ENCODE measurements around the gene ANKAR.
"Not testable (repeated sequence)": the region's sequence is repeated elsewhere in the genome, so short reads cannot be mapped to it uniquely, and the experiment has no call there.

ANKAR gene, protein sequence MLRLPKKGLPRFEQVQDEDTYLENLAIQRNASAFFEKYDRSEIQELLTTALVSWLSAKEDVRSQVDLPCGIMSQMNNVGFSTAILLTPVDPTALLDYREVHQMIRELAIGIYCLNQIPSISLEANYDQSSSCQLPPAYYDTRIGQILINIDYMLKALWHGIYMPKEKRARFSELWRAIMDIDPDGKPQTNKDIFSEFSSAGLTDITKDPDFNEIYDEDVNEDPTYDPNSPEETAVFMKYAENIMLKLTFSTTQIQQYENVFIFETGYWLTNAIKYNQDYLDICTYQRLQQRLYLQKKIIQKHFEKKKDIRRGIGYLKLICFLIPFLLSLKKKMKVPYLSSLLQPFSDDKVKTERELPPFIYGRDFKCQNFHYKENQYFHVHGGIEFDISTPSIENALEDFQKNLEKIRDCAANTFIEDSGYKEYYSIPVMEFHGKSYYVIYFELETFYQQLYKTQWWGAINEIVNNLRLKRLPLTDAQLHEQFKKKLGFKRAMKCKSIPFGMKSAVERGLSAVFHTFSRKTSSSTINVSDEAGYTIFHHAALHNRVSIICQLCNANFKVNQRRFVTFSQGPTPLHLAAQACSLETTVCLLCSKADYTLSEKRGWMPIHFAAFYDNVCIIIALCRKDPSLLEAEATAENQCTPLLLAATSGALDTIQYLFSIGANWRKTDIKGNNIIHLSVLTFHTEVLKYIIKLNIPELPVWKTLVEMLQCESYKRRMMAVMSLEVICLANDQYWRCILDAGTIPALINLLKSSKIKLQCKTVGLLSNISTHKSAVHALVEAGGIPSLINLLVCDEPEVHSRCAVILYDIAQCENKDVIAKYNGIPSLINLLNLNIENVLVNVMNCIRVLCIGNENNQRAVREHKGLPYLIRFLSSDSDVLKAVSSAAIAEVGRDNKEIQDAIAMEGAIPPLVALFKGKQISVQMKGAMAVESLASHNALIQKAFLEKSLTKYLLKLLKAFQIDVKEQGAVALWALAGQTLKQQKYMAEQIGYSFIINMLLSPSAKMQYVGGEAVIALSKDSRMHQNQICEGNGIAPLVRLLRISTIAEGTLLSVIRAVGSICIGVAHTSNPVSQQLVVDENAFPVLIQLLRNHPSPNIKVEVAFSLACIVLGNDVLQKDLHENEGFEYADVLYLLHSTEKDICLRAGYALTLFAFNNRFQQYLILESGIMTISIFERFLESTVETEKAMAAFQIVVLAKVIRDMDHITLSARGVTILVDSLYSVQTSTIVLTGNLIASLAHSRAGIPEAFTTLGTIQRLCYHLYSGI (N-terminal part only)

DNA sequence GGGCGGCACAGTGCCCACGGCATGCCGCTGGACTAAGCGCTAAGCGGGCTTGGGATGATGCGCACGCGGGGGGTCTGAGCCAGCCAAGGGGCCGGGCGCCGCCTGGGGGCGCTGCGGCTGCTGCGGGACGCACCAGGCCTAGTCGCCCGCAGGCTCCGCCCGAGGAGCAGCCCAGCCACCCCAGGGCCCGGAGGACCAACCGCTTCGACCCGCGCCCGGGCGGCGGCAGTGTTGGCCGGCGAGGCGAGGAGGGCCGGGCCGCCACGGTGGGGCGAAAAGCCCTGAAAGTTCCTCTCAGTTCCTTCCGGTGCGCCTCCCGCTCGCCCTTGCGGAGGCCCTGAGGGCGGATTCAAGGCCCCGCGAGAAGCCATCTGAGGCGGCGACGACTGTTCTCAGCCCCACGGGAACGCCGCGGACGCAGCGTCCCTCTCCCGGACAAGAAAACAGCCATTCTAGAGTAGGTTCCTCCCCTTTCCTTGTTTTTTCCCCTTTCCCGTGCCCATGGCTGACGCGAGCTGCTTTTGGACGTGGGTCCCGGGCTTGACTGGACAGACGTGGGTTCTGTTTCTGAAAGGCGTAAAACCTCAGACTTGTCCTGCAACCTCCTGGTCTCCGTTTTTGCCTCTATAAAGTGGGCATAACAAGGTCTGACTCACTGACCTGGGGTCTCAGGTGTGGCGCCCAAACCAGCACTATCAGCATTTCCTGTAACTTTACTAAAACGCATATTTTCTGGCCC, at the start of gene ANKAR:
ANKAR (plus strand) TSS at position 297 of the 739 bp plus-strand sequence. CDS start 1,821 bp downstream, outside the sequence.
- peak; percentile 61 to 69 for DNase-seq (ENCODE audit: extremely low read depth in 1 of 2, low read depth in 1 of 2)

- no peak for DNase-seq (ENCODE audit: extremely low read depth in 1 of 2, low read depth in 1 of 2)
These were observed 48.8 kb upstream of the ANKAR start for GRCh38 chr2:189625636-189626035.

- no peak for DNase-seq (ENCODE audit: extremely low read depth in 1 of 2, low read depth in 1 of 2)
These were observed 46.7 kb upstream of the ANKAR start for GRCh38 chr2:189627789-189628188.

DNA sequence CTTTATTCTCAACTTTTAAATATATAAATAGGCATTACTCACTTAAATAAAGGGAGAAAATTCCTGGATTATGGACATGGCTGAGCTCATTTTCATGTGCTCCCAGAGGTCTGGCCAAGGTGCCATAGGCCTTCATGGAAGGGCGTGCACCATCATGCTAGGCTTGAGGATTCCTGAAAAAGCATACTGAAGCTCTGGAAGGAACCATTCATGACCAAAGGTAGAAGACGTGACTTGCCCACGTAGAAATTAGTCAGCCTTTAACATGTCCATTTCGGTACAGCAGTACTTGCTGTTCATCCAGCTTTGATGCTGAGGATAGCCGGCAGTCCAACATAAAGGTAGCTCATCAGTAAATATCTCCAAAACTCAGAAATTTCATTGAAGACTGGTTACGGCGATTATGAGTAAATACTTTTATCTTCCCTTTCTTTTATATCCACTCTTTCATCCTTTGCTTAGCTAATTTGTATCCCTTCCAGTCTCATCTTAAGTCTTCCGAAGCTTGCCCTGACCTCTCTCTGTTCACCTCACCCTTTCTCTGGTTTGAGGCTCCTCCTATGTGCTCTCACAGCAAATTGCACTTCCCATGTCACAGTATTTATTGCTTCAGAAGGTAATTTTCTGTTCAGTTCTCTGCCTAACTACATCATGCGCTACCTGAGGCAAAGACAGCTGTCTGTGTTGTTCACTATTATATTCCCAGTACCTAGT, 45.5 kb upstream of the ANKAR start:
- no peak for DNase-seq (ENCODE audit: extremely low read depth in 1 of 2, low read depth in 1 of 2)

GRCh38 chr2:189629531-189630453, 44.7 kb upstream of the ANKAR start:
- no peak for DNase-seq (ENCODE audit: extremely low read depth in 1 of 2, low read depth in 1 of 2)

DNA sequence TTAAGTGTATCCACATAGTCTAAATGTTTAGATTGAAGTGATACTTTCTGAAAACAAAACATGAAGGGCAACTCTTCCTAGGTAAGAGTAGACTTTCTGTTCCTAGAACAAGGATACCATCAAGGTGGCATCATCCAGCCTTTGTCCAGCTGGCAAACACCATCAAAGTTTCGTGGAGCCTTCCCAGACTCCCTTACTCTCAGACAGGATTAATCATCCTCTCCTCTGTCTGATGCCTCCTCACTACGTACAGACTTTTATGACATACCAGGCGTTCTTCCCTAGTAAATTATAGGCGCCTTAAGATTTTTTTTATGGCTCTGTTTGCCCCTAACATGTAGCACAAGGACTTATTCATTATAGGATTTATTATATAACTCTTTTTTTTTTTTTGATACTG, 42.6 kb upstream of the ANKAR start:
- no peak for DNase-seq (ENCODE audit: extremely low read depth in 1 of 2, low read depth in 1 of 2)

- no peak for DNase-seq (ENCODE audit: extremely low read depth in 1 of 2, low read depth in 1 of 2)
These were observed 41.1 kb upstream of the ANKAR start for GRCh38 chr2:189633392-189633811.

DNA sequence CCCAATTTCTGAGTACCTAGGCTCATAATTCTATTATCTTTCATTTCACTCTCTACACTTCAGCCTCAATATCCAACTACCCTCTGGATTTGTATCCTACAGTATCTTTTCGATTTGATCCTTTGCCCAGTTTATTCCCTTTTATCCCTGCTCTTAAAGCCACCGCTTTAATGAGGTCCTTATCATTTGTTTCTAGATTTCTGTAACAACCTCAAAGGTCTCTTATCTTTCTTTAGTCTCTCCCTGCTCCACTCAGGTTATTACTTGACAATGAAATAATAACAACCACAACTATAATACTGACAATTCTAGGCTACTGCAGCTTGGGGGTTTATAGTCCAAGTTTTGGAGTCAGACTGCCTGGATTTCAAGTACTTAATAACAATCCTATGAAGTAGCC, 39.1 kb upstream of the ANKAR start:
- no peak for DNase-seq (ENCODE audit: extremely low read depth in 1 of 2, low read depth in 1 of 2)

DNA sequence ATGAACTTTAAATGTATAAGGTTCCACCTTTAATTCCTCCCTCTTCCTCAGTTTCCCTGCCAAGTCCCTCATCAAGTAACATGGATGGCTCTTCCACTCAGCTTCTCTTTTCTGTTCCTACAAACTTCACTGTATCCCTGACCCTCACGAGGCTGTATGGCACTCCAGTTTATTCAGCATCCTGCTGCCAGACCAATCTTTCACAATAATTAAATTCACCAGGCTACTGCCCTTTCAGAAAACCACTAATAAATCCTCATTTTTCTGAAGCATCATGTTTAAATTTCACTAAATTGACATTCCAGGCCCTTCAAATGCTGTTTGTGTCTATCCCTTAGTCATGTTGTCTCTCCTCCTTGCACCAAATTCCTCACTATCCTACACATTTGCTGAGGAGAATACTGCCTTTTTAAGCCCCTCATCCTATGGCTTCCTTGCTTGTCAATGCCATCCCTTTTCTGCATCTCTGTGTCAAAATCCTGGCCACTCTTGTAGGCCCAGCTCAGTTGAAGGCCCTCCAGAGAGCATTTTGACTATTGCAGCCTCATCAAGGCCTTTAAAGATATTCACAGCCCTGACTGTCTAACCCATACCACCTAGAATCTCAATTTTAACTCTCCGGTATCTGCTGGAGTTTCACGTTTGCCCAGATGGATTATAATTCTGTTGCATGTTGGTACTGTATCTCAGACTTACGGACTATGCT, 36.0 kb upstream of the ANKAR start:
- DNase-seq (ENCODE audit: extremely low read depth in 1 of 2, low read depth in 1 of 2) = no peak

DNA sequence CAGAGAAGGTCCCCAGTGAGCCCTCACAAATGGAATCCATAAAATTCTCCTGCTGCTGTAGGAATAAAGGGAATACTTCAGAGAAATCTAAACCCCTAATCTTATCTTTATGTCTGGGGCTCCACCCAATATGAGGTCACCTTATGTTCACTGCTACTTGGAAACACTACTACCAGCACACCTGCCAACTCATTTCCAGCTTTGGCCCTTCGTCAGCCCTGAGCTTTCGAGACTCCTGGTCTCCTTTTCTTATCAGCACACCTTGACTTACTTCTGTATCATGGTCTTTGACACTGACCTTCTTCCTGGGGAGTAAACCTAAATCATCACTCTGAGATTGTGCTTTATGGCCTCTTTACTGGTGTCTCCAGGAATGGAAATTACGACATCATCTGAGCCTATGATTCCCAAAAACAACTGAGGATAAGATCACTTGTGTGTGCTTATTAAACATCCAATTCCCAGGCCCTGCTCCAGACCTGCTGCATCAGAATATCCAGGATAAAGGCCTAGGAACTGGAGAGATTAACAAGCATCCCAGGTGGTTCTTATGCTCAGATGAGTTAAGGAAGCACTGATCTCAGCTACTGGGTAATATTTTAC, 35.4 kb upstream of the ANKAR start:
- DNase-seq (ENCODE audit: extremely low read depth in 1 of 2, low read depth in 1 of 2) = no peak

DNA sequence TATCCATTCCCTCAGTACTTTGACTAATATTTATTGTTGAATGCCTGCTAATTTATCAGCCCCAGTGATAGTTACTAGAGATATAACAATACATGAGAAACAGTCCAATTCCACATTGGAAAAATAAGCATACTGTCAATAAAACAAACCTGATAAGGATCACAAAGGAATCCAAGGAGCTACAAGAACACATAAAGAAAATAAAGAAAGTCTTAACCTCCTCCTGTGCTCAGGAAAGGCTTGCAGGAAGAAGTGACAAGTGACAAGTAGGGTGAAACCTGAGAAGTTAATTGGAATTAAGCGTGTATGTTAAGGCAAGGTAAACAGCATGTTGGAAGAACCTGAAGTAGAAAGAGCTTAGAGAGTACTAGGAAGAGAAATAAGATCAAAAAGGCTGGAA, 33.5 kb upstream of the ANKAR start:
- DNase-seq (ENCODE audit: extremely low read depth in 1 of 2, low read depth in 1 of 2) = no peak

DNA sequence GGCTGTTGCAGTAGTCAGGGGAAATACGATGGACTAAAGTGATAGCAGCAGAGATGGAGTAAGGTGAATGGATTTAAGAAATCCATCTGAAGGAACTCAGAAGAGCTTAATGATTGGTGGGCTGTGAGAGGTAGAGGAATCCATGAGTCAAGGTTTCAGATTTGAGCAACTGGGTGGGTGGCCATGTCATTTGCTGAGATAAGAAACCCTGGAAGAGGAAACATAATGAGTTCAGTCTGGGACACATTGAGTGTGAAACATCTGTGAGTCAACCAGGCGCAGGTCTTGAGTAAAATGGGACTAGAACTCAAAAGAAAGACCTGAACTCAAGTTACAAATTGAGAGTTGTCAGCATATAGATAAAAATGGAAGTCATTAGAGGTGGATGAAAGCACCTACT, 32.9 kb upstream of the ANKAR start:
- peak in 1 of 2 donors; percentile 50 for DNase-seq (ENCODE audit: extremely low read depth in 1 of 2, low read depth in 1 of 2)

DNA sequence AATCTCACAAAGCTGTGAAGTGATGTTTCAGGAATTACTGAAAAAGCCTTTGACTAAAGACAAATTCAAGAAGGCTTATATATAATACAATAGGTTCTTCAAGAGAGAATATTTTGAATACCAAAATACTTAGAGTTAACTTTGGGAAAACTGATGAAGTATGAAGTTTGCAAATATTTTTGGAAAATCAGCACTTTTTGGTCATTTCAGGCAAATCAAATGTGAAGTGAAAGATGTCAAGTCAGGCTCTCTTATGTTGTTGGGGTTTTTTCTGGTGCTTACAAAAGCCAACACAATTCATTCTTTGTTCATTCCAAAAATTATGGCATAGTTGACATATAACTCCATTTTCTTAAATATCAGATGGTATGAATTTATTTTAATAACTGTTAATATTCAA, 27.9 kb upstream of the ANKAR start:
- no peak for DNase-seq (ENCODE audit: extremely low read depth in 1 of 2, low read depth in 1 of 2)

DNA sequence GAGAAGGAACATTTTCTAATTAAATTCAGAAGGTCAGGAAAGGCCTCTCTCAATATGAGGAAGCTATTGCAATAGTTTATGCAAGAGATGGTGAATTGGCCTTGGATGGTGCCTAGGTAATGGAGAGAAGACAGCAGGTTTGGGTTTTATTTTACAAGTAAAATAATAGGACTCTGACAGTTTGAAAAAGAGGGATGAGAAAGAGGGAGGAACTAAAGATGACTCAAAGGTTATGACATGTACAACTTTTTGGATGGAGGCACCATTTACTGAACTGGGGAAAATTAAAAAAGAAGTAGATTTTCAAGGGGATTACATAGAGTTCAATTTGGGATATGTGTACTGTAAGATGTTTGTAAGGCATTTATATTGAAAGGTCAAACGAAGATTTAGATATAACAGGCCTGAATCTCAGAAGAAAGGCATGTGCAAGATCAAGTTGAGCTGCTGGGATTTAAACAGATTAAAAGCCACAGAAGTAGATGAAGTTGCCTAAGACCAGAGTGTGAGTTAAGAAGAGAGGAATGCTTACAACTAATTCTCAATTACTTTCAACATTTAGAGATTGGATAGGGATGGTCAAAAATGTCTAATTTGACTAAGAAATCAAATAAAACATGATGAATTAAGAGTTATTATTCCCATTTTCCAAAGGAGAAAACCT, 25.5 kb upstream of the ANKAR start:
- no peak for DNase-seq (ENCODE audit: extremely low read depth in 1 of 2, low read depth in 1 of 2)

GRCh38 chr2:189651284-189651683, 23.2 kb upstream of the ANKAR start:
- no peak for DNase-seq (ENCODE audit: extremely low read depth in 1 of 2, low read depth in 1 of 2)

- DNase-seq (ENCODE audit: extremely low read depth in 1 of 2, low read depth in 1 of 2) = not testable (repeated sequence)
These were observed 21.0 kb upstream of the ANKAR start for GRCh38 chr2:189653464-189653863.

GRCh38 chr2:189654641-189655040, 19.8 kb upstream of the ANKAR start:
- no peak for DNase-seq (ENCODE audit: extremely low read depth in 1 of 2, low read depth in 1 of 2)
